ENCODE data around the gene BSX.

BSX gene

GRCh38 chr11:122981388-122982264 is at the start of gene BSX:
BSX (minus strand) TSS chr11:122981834; CDS start chr11:122981671, 163 bp downstream.
- DNase-seq (ENCODE audit: low read depth, low spot score), result peak; percentile 7

- no peak for DNase-seq (ENCODE audit: low read depth, low spot score)
Observed at GRCh38 chr11:123030517-123030916, 48.9 kb upstream of the BSX start.

GRCh38 chr11:123020968-123021367 is 39.3 kb upstream of the BSX start:
- DNase-seq (ENCODE audit: low read depth, low spot score), result no peak

GRCh38 chr11:123018702-123019101 is 37.1 kb upstream of the BSX start:
- no peak for DNase-seq (ENCODE audit: low read depth, low spot score)

- DNase-seq (ENCODE audit: low read depth, low spot score), result no peak
Observed at GRCh38 chr11:123011510-123011909, 29.9 kb upstream of the BSX start.

GRCh38 chr11:123006860-123007542 is 25.4 kb upstream of the BSX start:
- DNase-seq (ENCODE audit: low read depth, low spot score), result no peak

GRCh38 chr11:123000721-123001120 is 19.1 kb upstream of the BSX start:
- no peak for DNase-seq (ENCODE audit: low read depth, low spot score)

- no peak for DNase-seq (ENCODE audit: low read depth, low spot score)
Observed at GRCh38 chr11:122998727-122999366, 17.2 kb upstream of the BSX start.

GRCh38 chr11:122995526-122995925 is 13.9 kb upstream of the BSX start:
- no peak for DNase-seq (ENCODE audit: low read depth, low spot score)

GRCh38 chr11:122984186-122985011 is 2.8 kb upstream of the BSX start:
- DNase-seq (ENCODE audit: low read depth, low spot score), result no peak

- DNase-seq (ENCODE audit: low read depth, low spot score), result no peak
Observed at GRCh38 chr11:122983438-122984185, 2.0 kb upstream of the BSX start.

GRCh38 chr11:122979815-122980595 is 1.6 kb downstream of the BSX start:
- DNase-seq (ENCODE audit: low read depth, low spot score), result no peak

- DNase-seq (ENCODE audit: low read depth, low spot score), result no peak
Observed at GRCh38 chr11:122979103-122979814, 2.4 kb downstream of the BSX start.

- DNase-seq (ENCODE audit: low read depth, low spot score), result no peak
Observed at GRCh38 chr11:122978299-122978620, 3.4 kb downstream of the BSX start.

GRCh38 chr11:122977470-122978298 is 4.0 kb downstream of the BSX start:
- DNase-seq (ENCODE audit: low read depth, low spot score), result no peak

- no peak for DNase-seq (ENCODE audit: low read depth, low spot score)
Observed at GRCh38 chr11:122976734-122977469, 4.7 kb downstream of the BSX start.

GRCh38 chr11:122976061-122976733 is 5.4 kb downstream of the BSX start:
- no peak for DNase-seq (ENCODE audit: low read depth, low spot score)

Data from activated naive CD8-positive, alpha-beta T cell treated with anti-CD3 and anti-CD28 coated beads, Interleukin-2, amount 50 U/mL, for 16 hours (primary cell).